Stimulated activated CD8-positive, alpha-beta memory T cell treated with anti-CD3 and anti-CD28 coated beads, Interleukin-2, amount 100 ng/mL, for 1 hour (primary cell): ENCODE results near the gene BDNF.
"Not testable (repeated sequence)": the region's sequence is repeated elsewhere in the genome, so short reads cannot be mapped to it uniquely, and the experiment has no call there.

Experiments
- DNase-seq, 2 donors: peaks; one replicate each; pipeline ENCODE4 v3.0.0-alpha.2; 2020; ENCODE audit warnings: low read depth in 2 of 2

BDNF gene

DNA sequence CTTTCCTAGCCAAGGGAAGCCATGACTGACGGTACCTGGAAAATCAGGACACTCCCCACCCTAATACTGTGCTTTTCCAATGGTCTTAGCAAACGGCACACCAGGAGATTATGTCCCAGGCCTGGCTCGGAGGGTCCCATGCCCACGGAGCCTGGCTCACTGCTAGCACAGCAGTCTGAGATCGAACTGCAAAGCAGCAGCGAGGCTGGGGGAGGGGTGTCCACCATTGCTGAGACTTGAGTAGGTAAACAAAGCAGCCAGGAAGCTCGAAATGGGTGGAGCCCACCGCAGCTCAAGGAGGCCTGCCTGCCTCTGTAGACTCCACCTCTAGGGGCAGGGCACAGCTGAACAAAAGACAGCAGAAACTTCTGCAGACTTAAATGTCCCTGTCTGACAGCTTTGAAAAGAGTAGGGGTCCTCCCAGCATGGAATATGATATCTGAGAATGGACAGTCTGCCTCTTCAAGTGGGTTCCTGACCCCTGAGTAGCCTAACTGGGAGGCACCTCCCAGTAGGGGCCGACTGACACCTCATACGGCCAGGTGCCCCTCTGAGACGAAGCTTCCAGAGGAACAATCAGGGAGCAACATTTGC is 34.6 kb downstream of the BDNF start:
- DNase-seq, result not testable (repeated sequence)

DNA sequence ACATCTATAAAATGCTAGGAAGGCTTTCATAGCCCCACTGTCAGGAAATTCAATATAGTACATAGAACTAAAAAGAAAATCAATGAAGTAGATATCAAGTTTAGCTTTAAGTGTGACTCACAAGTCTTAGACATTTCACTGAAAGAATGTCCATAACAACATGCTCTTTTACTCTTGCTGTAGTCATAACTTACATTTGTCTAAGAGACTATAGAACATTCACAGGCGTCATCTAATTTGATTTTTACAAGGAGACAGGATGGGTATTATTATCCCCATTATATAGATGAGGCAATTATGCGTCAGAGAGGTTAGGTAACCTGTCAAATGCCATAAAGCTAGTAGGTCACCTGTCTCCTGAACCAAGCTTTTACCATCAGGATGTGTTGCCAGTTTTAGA is 36.9 kb downstream of the BDNF start:
- DNase-seq, result no peak

DNA sequence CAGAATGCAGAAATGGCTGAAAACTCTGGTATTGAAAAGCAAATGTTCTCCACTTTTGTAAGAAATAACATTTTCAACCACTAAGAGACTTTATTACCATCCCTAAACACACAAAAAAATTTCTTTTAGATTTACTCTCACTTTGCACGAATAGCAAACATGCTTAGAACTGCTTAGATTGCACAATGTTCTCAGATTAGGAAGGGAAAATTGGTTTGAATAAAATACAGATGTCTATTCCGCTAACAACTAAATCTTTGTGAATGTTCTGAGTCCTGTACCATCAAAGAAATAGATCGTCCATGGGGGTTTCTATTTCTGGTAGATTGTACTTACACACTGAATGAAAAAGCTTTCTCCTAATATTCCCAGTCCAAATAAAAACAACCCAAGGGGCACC is 40.1 kb downstream of the BDNF start:
- DNase-seq, result no peak

GRCh38 chr11:27658535-27659236 is 41.6 kb downstream of the BDNF start:
- no peak for DNase-seq

DNA sequence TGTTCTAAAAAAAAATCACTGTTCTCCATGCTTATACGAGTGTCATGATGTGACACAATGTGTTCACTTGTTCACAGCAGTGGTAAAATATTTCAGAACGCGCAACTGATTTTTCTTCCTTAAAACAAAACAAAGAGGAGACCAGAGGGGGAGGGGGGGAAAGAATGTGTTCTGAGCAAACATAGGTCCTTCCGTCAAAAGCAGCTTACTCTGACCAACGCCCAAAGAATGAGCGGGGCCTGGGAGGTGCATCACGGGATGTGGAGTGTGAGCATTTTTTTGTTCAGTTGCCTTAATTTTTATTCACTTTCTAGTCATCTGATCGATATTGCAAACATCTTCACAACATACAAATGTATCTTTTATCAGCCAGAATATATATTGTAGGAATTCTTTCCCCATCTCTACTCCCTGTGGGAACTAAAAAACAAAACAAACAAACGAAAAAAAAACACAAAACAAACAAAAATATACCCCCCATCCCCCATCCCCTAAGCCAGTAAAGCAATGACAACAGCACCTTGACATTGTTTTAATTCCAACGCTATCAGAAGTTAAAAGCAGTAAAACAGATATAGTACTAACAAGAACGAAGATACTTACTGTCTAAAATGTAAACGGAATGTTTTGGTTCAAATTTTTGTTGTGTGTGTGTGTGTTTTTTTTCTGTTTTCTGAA is 43.3 kb downstream of the BDNF start:
- DNase-seq, result no peak

DNA sequence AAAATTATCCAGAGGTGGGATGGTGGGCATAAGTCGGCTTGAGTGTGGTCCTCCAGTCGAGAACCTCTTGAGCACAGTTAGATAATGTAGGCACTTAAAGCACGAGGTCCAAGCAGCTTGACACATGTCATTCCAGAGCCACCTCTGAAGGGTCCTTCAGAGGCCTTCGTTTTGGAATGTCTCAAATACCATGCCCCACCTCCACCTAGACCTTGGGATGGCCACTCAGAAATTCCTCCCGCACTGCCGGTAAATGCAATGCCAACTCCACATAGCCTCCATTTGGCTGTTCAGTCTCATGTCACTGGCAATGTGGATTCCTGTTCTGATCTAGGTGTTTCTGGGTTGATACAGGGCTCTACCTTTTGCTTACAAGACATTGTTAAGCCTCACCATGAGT is 43.9 kb downstream of the BDNF start:
- no peak for DNase-seq

- DNase-seq, result no peak
Measured at GRCh38 chr11:27653990-27654758, 46.1 kb downstream of the BDNF start.

DNA sequence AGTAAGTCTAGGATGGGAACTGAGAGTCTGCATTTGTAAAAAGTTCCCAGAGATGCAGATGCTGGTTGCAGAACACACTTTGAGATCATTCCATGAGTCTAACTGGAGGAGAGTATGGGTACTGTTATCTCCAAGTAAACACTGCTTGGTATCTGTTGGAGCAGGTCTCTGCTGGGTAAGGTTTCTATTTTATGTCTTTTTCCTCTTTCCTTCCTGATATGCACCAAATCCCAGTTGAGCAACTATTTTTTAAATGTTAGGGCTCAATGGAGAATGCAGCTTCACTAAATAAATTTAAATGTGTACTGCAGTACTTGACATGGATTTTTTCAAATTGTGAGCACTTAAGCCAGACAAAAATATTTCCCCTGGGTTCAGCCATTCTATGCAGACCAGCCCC is 48.5 kb downstream of the BDNF start:
- no peak for DNase-seq

GRCh38 chr11:27650988-27651387 is 49.3 kb downstream of the BDNF start:
- no peak for DNase-seq

GRCh38 chr11:27649800-27650199 is 50.5 kb downstream of the BDNF start:
- DNase-seq, result no peak

- DNase-seq, result no peak
Measured at GRCh38 chr11:27648840-27649239, 51.4 kb downstream of the BDNF start.

- no peak for DNase-seq
Measured at GRCh38 chr11:27646051-27646818, 54.0 kb downstream of the BDNF start.

GRCh38 chr11:27642954-27643353 is 57.3 kb downstream of the BDNF start:
- no peak for DNase-seq

GRCh38 chr11:27640954-27641353 is 59.3 kb downstream of the BDNF start:
- DNase-seq, result no peak

- no peak for DNase-seq
Measured at GRCh38 chr11:27635567-27636037, 64.7 kb downstream of the BDNF start.

GRCh38 chr11:27634776-27635175 is 65.5 kb downstream of the BDNF start:
- DNase-seq, result not testable (repeated sequence)

- DNase-seq, result not testable (repeated sequence)
Measured at GRCh38 chr11:27634282-27634681, 66.0 kb downstream of the BDNF start.

DNA sequence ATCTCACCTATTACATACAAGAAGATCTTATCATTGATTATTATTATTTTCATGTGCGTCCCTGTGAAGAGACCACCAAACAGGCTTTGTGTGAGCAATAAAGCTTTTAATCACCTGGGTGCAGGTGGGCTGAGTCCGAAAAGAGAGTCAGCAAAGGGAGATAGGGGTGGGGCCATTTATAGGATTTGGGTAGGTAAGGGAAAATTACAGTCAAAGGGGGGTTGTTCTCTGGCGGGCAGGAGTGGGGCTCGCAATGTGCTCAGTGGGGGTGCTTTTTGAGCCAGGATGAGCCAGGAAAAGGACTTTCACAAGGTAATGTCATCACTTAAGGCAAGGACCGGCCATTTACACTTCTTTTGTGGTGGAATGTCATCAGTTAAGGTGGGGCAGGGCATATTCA is 71.2 kb downstream of the BDNF start:
- not testable (repeated sequence) for DNase-seq

DNA sequence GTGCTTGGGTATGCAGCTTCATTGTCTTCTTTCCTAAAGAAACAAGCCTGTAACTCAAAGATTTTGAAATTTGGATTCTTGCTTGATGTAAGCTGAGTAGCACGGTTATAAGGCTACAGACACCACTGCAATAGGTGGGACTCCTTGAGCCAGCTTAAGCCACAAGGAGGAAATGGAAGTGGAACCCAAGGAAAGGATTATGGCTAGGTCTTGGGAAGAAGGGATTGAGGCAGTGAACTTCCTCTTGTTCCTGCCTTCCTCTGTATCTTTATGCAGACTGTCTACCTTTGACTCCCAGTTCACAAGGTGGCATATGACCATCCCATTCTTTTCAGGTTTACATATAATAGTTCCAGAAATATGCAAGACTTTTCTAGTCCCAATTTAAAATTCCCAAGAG is 72.3 kb downstream of the BDNF start:
- DNase-seq, result no peak

- DNase-seq, result no peak
Measured at GRCh38 chr11:27626938-27627586, 73.2 kb downstream of the BDNF start.
